ENCODE measurements around the gene APOBEC2. TPM values are rescaled to one million over a fixed set of nuclear protein-coding genes. Genes with fewer than 3 reads are reported as not detected.

The APOBEC2 gene
- total and polyA plus RNA-seq, 2 donors (not counting 1 experiment from before 2014, with no cell fraction given) = not detected

GRCh38 chr6:41038205-41038604 lies 14.8 kb upstream of the APOBEC2 start:
- no peak overlapping the region for H3K4me2 ChIP-seq (replicated peaks; ENCODE audit: low read depth, low read length, poor library complexity, severe bottlenecking)
- Mint-ChIP-seq H3K27me3 (no peaks in the 10 kb centered on the region), H3K9me3 (ENCODE audit: insufficient read depth) (no peaks in the 10 kb centered on the region), H3K27ac (no peak overlapping the region), H3K4me3 (no peak overlapping the region), H3K4me1 (no peaks in the 10 kb centered on the region)
- 97% methylated on average over 3 of the region's 3 CpGs for WGBS (ENCODE audit: insufficient coverage)
- no peak overlapping the region for H2AFZ ChIP-seq (ENCODE audit: insufficient read depth, low read depth, low read length, poor library complexity, severe bottlenecking)
- H3K27me3 ChIP-seq (replicated peaks in 1 of 4; ENCODE audit: control extremely low read depth in 1 of 4, control insufficient read depth in 3 of 4, insufficient read depth in 4 of 4, low read length in 3 of 4) = no peaks in the 10 kb centered on the region
- ChIA-PET POLR2A (no interaction called here), CTCF (interaction anchor here (0.7 to 3.0 kb wide), 5 partner anchors 8 to 25 kb away, joined by 3 to 23 read pairs (median 8); no protein-coding TSS in a partner anchor)
- no peak overlapping the region for H3K9ac ChIP-seq (ENCODE audit: low read length)
- intact Hi-C loops (cut with micrococcal nuclease) = no loop called here
- H3K79me2 ChIP-seq (ENCODE audit: control insufficient read depth, insufficient read depth, low read length) = no peaks in the 10 kb centered on the region
- no peaks in the 10 kb centered on the region for H3K4me1 ChIP-seq (ENCODE audit: control insufficient read depth in 2 of 2, insufficient read depth in 2 of 2, low read length in 2 of 2)
- H3K9me3 ChIP-seq (ENCODE audit: control extremely low read depth in 1 of 3, control insufficient read depth in 2 of 3, insufficient read depth in 1 of 3, low read length in 2 of 3) = no peaks in the 10 kb centered on the region
- no peak for DNase-seq
- TF ChIP-seq CTCF (IDR thresholded peaks at IDR 0.05) (no peak), EZH2 (IDR thresholded peaks at IDR 0.05; ENCODE audit: borderline replicate concordance, insufficient read depth, low read depth, low read length, poor library complexity, severe bottlenecking) (no peak)
- no peak overlapping the region for H3K27ac ChIP-seq (ENCODE audit: low read length in 2 of 2)
- peaks cover 0 to 2% of the 10 kb centered on the region in 2 experiments for H3K36me3 ChIP-seq (replicated peaks in 1 of 2; ENCODE audit: control extremely low read depth in 1 of 2, control insufficient read depth in 1 of 2, extremely low read depth in 1 of 2, insufficient read depth in 2 of 2, low read length in 1 of 2)
- no peaks in the 10 kb centered on the region for H4K20me1 ChIP-seq (ENCODE audit: control insufficient read depth, insufficient read depth, low read length, poor library complexity, severe bottlenecking)
- H3K4me3 ChIP-seq (ENCODE audit: control extremely low read depth in 1 of 5, extremely low read depth in 1 of 5, insufficient read depth in 1 of 5, low read depth in 2 of 5, low read length in 4 of 5) = no peak overlapping the region
- no peak for ATAC-seq (ENCODE audit: low read depth)

GRCh38 chr6:41039060-41039998 lies 13.7 kb upstream of the APOBEC2 start, which contains the start of gene UNC5CL:
Gene UNC5CL (minus strand): TSS chr6:41039221. CDS start chr6:41035074, 4,147 bp downstream.
- Histone ChIP-seq H4K20me1 (ENCODE audit: control insufficient read depth, insufficient read depth, low read length, poor library complexity, severe bottlenecking) (no peaks in the 10 kb centered on the region), H3K27me3 (replicated peaks in 1 of 4; ENCODE audit: control extremely low read depth in 1 of 4, control insufficient read depth in 3 of 4, insufficient read depth in 4 of 4, low read length in 3 of 4) (no peaks in the 10 kb centered on the region), H3K9me3 (ENCODE audit: control extremely low read depth in 1 of 3, control insufficient read depth in 2 of 3, insufficient read depth in 1 of 3, low read length in 2 of 3) (no peaks in the 10 kb centered on the region), H3K9ac (ENCODE audit: low read length) (no peak within 1 kb of the TSS), H3K4me3 (ENCODE audit: control extremely low read depth in 1 of 5, extremely low read depth in 1 of 5, insufficient read depth in 1 of 5, low read depth in 2 of 5, low read length in 4 of 5) (no peak within 1 kb of the TSS), H3K36me3 (replicated peaks in 1 of 2; ENCODE audit: control extremely low read depth in 1 of 2, control insufficient read depth in 1 of 2, extremely low read depth in 1 of 2, insufficient read depth in 2 of 2, low read length in 1 of 2) (peaks cover 0 to 2% of the 10 kb centered on the region in 2 experiments), H3K4me2 (replicated peaks; ENCODE audit: low read depth, low read length, poor library complexity, severe bottlenecking) (no peak within 1 kb of the TSS), H3K79me2 (ENCODE audit: control insufficient read depth, insufficient read depth, low read length) (no peaks in the 10 kb centered on the region), H3K27ac (ENCODE audit: low read length in 2 of 2) (no peak within 1 kb of the TSS), H2AFZ (ENCODE audit: insufficient read depth, low read depth, low read length, poor library complexity, severe bottlenecking) (no peak within 1 kb of the TSS), H3K4me1 (ENCODE audit: control insufficient read depth in 2 of 2, insufficient read depth in 2 of 2, low read length in 2 of 2) (no peaks in the 10 kb centered on the region)
- ChIA-PET POLR2A (no interaction called here), CTCF (interaction anchor here (0.7 to 2.5 kb wide), 13 partner anchors 9 to 1693 kb away, joined by 3 to 13 read pairs (median 4); partner anchors contain the start of gene APOBEC2)
- 76% methylated on average over 10 of the region's 10 CpGs for WGBS (ENCODE audit: insufficient coverage)
- intact Hi-C loops (cut with micrococcal nuclease) = no loop called here
- TF ChIP-seq CTCF (IDR thresholded peaks at IDR 0.05) = peak; percentile 73
- no peak for TF ChIP-seq EZH2 (IDR thresholded peaks at IDR 0.05; ENCODE audit: borderline replicate concordance, insufficient read depth, low read depth, low read length, poor library complexity, severe bottlenecking)
- no peaks in the 10 kb centered on the region for H3K9me3 Mint-ChIP-seq (ENCODE audit: insufficient read depth)
- no peak within 1 kb of the TSS for H3K4me3 Mint-ChIP-seq
- H3K27me3 Mint-ChIP-seq = no peaks in the 10 kb centered on the region
- H3K27ac Mint-ChIP-seq = no peak within 1 kb of the TSS
- DNase-seq (peak; percentile 58), ATAC-seq (ENCODE audit: low read depth) (peak; percentile 60)
- H3K4me1 Mint-ChIP-seq = no peaks in the 10 kb centered on the region
